OCI-LY1 (cell line): ENCODE data around the gene CYP4A11.

Experiments
- H2AFZ ChIP-seq: fragments of 200-600 bp; sonication (generic), shearing (Covaris generic); 2 replicates; pipeline ENCODE4 v1.6.0; 2014; ENCODE audit warnings: antibody characterized with exemption, mild to moderate bottlenecking, low read length
- H3F3A ChIP-seq: fragments of 200-600 bp; sonication (generic), shearing (Covaris generic); 2 replicates; pipeline ENCODE4 v1.6.0; 2014; ENCODE audit warnings: mild to moderate bottlenecking, antibody characterized with exemption, low read length, moderate library complexity; ENCODE audit not compliant: insufficient read depth
- H3K27ac ChIP-seq: fragments of 200-600 bp; sonication (generic); 2 replicates; pipeline ENCODE4 v1.5.1; 2014; ENCODE audit warnings: low read length, mixed run types, mild to moderate bottlenecking, low read depth; ENCODE audit not compliant: poor library complexity, severe bottlenecking
- H3K27me3 ChIP-seq: fragments of 200-600 bp; sonication (generic); 2 replicates; pipeline ENCODE4 v1.6.0; 2014; ENCODE audit warnings: antibody characterized with exemption, mild to moderate bottlenecking, low read length, moderate library complexity; ENCODE audit not compliant: insufficient read depth
- H3K36me3 ChIP-seq: fragments of 200-600 bp; sonication (generic); 2 replicates; pipeline ENCODE4 v1.6.1; 2014; ENCODE audit warnings: mild to moderate bottlenecking, antibody characterized with exemption, low read length, moderate library complexity, mixed read lengths; ENCODE audit not compliant: insufficient read depth
- H3K4me1 ChIP-seq: fragments of 200-600 bp; sonication (generic); 2 replicates; pipeline ENCODE4 v1.5.1; 2014; ENCODE audit warnings: mild to moderate bottlenecking, low read length, moderate library complexity; ENCODE audit not compliant: insufficient read depth, severe bottlenecking
- H3K4me2 ChIP-seq: fragments of 200-600 bp; sonication (generic), shearing (Covaris generic); 2 replicates; pipeline ENCODE4 v1.6.1; 2014; ENCODE audit warnings: low read length
- H3K4me3 ChIP-seq: fragments of 200-600 bp; sonication (generic); 2 replicates; pipeline ENCODE4 v1.5.1; 2014; ENCODE audit warnings: low read length, low read depth, mild to moderate bottlenecking, mixed read lengths; ENCODE audit not compliant: poor library complexity, severe bottlenecking
- H3K79me2 ChIP-seq: fragments of 200-600 bp; shearing (Covaris generic); 2 replicates; pipeline ENCODE4 v1.6.1; 2016; ENCODE audit warnings: mixed run types, low read length, mixed read lengths; ENCODE audit not compliant: insufficient read depth
- H3K9ac ChIP-seq: fragments of 200-600 bp; sonication (generic), shearing (Covaris generic); 2 replicates; pipeline ENCODE4 v1.6.1; 2014; ENCODE audit warnings: mild to moderate bottlenecking, low read length, mixed read lengths
- H3K9me2 ChIP-seq: fragments of 200-600 bp; sonication (generic), shearing (Covaris generic); 2 replicates; pipeline ENCODE4 v1.6.1; 2014; ENCODE audit warnings: low read depth, mild to moderate bottlenecking, low read length, mixed read lengths
- H3K9me3 ChIP-seq: fragments of 200-600 bp; shearing (Covaris generic); 2 replicates; pipeline ENCODE4 v1.6.1; 2014; ENCODE audit warnings: low read length, mixed read lengths
- H4K20me1 ChIP-seq: fragments of 200-600 bp; sonication (generic), shearing (Covaris generic); 2 replicates; pipeline ENCODE4 v1.6.0; 2016; ENCODE audit warnings: mild to moderate bottlenecking, low read length; ENCODE audit not compliant: insufficient read depth
- EZH2 ChIP-seq: fragments of 200-600 bp; sonication (generic), shearing (Covaris generic); IDR thresholded peaks from 2 replicates; pipeline ENCODE4 v1.8.0; 2017; ENCODE audit warnings: borderline replicate concordance, mixed run types, mild to moderate bottlenecking, antibody characterized with exemption, low read length, moderate library complexity, mixed read lengths
- TF ChIP-seq, protein P1 (sequence below): fragments of 200-600 bp; sonication (generic), shearing (Covaris generic); IDR thresholded peaks from 2 replicates; pipeline ENCODE4 v1.5.1; 2017; ENCODE audit warnings: mild to moderate bottlenecking, antibody characterized with exemption, low read length, moderate library complexity, mixed read lengths

CYP4A11 gene

DNA sequence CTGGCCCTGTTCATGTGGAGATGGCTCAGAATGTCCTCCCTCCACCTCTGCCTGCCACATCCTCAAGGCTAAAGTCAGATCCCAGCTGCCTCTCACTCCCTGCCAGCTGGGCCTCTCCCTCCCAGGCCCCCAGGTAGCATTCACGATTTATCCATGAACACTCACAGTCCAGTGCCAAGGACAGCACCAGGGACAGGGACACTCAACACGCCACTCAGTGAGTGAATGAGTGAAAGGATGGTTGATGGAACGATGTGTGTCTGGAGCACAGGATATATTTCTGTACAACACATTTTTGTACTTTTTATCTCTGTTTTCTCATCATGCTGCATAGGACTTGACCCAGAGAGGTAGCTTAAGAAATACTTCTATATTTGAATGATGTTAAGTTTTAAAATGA lies 10.1 kb downstream of the CYP4A11 start:
- H3K4me3 ChIP-seq, result no peak overlapping the region
- no peaks in the 10 kb centered on the region for H3K4me1 ChIP-seq
- no peaks in the 10 kb centered on the region for H3K9me2 ChIP-seq
- H3F3A ChIP-seq, result no peaks in the 10 kb centered on the region
- no peak overlapping the region for H3K9ac ChIP-seq
- H3K79me2 ChIP-seq, result no peaks in the 10 kb centered on the region
- no peak overlapping the region for H2AFZ ChIP-seq
- H3K27ac ChIP-seq, result no peak overlapping the region
- no peaks in the 10 kb centered on the region for H3K27me3 ChIP-seq
- TF ChIP-seq, protein P1, sequence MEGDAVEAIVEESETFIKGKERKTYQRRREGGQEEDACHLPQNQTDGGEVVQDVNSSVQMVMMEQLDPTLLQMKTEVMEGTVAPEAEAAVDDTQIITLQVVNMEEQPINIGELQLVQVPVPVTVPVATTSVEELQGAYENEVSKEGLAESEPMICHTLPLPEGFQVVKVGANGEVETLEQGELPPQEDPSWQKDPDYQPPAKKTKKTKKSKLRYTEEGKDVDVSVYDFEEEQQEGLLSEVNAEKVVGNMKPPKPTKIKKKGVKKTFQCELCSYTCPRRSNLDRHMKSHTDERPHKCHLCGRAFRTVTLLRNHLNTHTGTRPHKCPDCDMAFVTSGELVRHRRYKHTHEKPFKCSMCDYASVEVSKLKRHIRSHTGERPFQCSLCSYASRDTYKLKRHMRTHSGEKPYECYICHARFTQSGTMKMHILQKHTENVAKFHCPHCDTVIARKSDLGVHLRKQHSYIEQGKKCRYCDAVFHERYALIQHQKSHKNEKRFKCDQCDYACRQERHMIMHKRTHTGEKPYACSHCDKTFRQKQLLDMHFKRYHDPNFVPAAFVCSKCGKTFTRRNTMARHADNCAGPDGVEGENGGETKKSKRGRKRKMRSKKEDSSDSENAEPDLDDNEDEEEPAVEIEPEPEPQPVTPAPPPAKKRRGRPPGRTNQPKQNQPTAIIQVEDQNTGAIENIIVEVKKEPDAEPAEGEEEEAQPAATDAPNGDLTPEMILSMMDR, result no peak
- no peak for TF ChIP-seq EZH2
- H3K4me2 ChIP-seq, result no peak overlapping the region
- no peaks in the 10 kb centered on the region for H3K9me3 ChIP-seq
- H3K36me3 ChIP-seq, result no peaks in the 10 kb centered on the region
- H4K20me1 ChIP-seq, result no peaks in the 10 kb centered on the region

DNA sequence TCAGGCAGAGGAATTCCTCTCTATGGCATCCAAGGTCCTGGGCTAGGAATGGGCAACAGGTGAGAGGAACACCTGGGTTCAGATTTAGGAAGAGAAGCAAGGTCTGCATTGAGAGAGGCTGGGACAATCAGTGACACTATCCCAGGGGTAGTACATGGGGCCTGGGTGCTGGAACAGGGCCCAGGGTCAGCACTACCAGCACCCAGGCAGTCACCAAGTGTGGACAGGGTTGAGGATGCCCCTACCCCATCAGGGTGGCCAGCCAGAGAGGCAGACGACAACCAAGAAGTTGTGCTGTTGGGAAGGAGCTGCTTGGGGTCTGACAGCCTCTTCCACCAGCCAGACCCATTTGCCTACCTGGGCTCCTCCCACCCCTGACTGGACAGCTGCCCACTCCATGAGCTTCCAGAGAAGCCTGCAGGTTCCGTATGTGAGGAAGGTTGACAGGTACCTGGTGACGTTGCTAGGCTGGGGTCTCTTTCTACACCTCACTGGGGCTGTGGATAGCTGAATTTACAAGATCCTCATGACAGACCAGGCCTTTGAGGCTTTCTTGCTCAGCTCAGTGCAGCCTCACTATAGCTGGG lies 13.9 kb downstream of the CYP4A11 start:
- H3K27me3 ChIP-seq, result no peaks in the 10 kb centered on the region
- H3K9ac ChIP-seq, result no peak overlapping the region
- no peaks in the 10 kb centered on the region for H3F3A ChIP-seq

DNA sequence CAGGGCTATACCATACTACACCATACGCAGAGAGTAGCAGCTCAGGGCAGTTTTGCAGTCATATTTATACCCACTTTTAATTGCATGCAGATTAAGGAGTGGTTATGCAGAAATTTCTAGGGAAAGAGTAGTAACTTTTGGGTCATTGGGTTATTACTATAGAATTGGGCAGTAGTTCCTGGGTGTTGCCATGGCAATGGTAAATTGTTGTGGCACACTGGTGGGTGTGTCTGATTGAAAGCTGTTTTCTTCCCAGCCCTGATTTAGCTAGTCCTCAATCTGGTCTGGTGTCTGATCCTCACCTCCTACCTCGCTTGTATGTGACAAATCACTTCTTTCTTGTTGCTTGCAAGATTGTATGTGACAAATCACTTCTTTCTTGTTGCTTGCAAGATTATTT lies 30.5 kb downstream of the CYP4A11 start:
- Histone ChIP-seq H3K79me2 (no peaks in the 10 kb centered on the region), H3K36me3 (no peaks in the 10 kb centered on the region), H3K4me3 (no peak overlapping the region), H3K4me2 (no peak overlapping the region), H3F3A (no peaks in the 10 kb centered on the region), H3K9me3 (no peaks in the 10 kb centered on the region), H3K9me2 (no peaks in the 10 kb centered on the region), H4K20me1 (no peaks in the 10 kb centered on the region), H3K9ac (no peak overlapping the region), H3K4me1 (no peaks in the 10 kb centered on the region), H2AFZ (no peak overlapping the region), H3K27ac (no peak overlapping the region), H3K27me3 (no peaks in the 10 kb centered on the region)
- TF ChIP-seq, protein P1, result no peak
- no peak for TF ChIP-seq EZH2

More for the DNA sequence above, 13.9 kb downstream of the CYP4A11 start:
- Histone ChIP-seq H3K27ac (no peak overlapping the region), H3K4me1 (no peaks in the 10 kb centered on the region), H3K79me2 (no peaks in the 10 kb centered on the region), H3K9me3 (no peaks in the 10 kb centered on the region), H3K4me3 (no peak overlapping the region), H3K36me3 (no peaks in the 10 kb centered on the region), H3K9me2 (no peaks in the 10 kb centered on the region), H3K4me2 (no peak overlapping the region), H2AFZ (no peak overlapping the region), H4K20me1 (no peaks in the 10 kb centered on the region)
- no peak for TF ChIP-seq EZH2

DNA sequence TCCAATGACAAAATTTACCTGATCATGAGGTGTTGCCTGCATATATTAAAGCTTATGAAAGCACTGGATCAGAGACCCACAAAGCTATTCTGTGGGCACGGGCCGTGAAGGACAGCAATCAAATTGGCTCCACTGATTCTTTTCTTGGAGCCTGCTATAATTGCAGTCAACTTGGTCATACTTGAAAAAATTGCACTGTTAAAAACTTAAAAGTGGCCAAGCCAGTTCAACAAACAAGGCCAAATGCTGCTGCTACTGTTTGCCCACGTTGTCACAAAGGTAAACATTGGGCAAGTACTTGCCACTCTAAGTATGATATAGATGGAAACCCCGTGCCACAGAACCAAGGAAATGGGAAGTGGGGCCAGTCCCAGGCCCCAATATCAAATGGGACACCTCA lies 37.8 kb downstream of the CYP4A11 start:
- Histone ChIP-seq H3K9me3 (no peaks in the 10 kb centered on the region), H3K27me3 (no peaks in the 10 kb centered on the region), H3K27ac (no peak overlapping the region), H2AFZ (no peak overlapping the region), H3K79me2 (no peaks in the 10 kb centered on the region), H3K4me1 (no peaks in the 10 kb centered on the region), H3K4me2 (no peak overlapping the region), H4K20me1 (no peaks in the 10 kb centered on the region), H3K9ac (no peak overlapping the region), H3K9me2 (no peaks in the 10 kb centered on the region), H3K36me3 (no peaks in the 10 kb centered on the region), H3F3A (no peaks in the 10 kb centered on the region), H3K4me3 (no peak overlapping the region)
- no peak for TF ChIP-seq EZH2
- TF ChIP-seq, protein P1, result no peak
